ENCODE data around the gene FNDC3A. TPM values are rescaled to one million over a fixed set of nuclear protein-coding genes. Genes with fewer than 3 reads are reported as not detected.

FNDC3A gene
- total RNA-seq, 1 donor, result 122 TPM

DNA sequence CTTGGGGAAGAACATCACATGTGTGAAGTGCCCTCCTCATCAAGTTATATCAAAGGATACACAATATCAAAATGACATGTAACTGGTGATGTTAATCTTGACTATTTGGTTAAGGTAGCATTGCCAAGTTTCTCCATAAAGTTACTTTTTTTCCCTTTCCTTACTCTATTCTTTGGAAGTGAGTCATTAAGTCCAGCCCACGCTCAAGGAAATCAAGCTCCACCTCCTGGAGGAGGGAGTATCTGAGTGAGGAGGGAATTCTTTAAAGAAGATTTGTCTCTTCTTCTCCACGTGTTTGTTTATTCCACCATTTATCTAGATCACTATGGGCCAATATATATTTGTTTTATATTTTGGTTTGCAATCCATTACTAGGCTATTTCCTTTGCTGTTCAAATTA lies 33.6 kb upstream of the FNDC3A start:
- no peak overlapping the region for H3K4me3 ChIP-seq (ENCODE audit: low read depth, low read length)
- DNase-seq (ENCODE audit: low read depth), result no peak
- TF ChIP-seq, protein P1, sequence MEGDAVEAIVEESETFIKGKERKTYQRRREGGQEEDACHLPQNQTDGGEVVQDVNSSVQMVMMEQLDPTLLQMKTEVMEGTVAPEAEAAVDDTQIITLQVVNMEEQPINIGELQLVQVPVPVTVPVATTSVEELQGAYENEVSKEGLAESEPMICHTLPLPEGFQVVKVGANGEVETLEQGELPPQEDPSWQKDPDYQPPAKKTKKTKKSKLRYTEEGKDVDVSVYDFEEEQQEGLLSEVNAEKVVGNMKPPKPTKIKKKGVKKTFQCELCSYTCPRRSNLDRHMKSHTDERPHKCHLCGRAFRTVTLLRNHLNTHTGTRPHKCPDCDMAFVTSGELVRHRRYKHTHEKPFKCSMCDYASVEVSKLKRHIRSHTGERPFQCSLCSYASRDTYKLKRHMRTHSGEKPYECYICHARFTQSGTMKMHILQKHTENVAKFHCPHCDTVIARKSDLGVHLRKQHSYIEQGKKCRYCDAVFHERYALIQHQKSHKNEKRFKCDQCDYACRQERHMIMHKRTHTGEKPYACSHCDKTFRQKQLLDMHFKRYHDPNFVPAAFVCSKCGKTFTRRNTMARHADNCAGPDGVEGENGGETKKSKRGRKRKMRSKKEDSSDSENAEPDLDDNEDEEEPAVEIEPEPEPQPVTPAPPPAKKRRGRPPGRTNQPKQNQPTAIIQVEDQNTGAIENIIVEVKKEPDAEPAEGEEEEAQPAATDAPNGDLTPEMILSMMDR (IDR thresholded peaks at IDR 0.05; ENCODE audit: insufficient read depth, low read depth, low read length), result peak; percentile 3

DNA sequence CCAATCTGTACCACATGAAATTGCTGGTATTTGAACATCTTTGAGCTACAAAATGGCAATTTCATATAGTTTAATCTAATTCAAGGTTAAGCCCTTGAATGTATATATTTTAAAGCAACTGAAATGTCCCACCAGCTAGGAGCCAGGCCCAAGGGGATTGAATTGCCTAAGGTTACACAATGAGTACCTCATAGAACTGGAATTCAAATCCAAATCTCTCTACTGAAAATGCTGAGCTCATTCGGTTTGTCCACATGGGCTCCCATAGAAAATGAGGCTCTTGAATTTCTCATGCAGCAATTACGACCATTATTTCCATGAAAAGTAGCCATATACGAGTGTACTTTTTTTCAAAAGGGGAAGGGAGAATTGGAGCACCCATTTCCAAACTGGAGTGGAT lies 31.5 kb upstream of the FNDC3A start:
- TF ChIP-seq, protein P1 (IDR thresholded peaks at IDR 0.05; ENCODE audit: insufficient read depth, low read depth, low read length), result no peak
- DNase-seq (ENCODE audit: low read depth), result no peak
- no peak overlapping the region for H3K4me3 ChIP-seq (ENCODE audit: low read depth, low read length)

DNA sequence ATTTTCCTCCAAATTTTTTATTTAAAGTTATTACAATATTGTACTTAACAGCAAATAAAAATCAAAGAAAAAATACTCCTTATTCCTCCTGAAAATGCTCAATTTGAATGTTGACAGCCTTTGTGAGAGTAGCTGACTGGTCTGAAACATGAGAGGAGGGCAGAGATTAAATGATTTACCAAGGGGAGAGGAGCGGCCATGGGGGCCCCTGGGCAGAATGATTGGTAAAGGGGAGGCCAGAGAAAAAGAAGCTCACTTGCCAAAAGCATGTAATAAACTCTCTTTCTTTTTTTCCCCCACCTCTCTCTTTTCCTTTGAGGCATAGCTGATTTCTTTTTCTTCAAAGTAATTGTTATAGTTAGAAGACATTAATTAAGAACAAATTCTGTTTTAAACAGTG lies 30.1 kb upstream of the FNDC3A start:
- DNase-seq (ENCODE audit: low read depth), result no peak
- no peak overlapping the region for H3K4me3 ChIP-seq (ENCODE audit: low read depth, low read length)
- TF ChIP-seq, protein P1 (IDR thresholded peaks at IDR 0.05; ENCODE audit: insufficient read depth, low read depth, low read length), result no peak

DNA sequence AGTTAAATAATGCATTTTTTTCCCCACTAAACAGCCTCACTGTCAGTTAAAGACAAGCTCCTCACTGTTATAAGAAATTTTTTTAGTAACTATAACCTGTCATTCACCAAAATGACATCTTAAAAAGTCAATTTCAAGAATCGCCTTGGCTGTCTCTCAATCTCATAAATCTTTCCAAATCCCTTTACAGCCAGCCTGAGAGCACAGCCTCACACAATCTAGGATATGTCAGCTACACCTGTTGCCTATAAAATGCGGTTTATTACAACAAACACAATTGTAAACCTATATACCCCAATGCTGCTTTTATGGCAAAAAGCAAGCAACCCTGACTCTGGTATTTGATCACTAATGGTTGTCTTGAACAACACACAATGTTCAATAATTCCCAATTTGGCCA lies 29.5 kb upstream of the FNDC3A start:
- DNase-seq (ENCODE audit: low read depth), result no peak
- H3K4me3 ChIP-seq (ENCODE audit: low read depth, low read length), result no peak overlapping the region
- TF ChIP-seq, protein P1 (IDR thresholded peaks at IDR 0.05; ENCODE audit: insufficient read depth, low read depth, low read length), result no peak

DNA sequence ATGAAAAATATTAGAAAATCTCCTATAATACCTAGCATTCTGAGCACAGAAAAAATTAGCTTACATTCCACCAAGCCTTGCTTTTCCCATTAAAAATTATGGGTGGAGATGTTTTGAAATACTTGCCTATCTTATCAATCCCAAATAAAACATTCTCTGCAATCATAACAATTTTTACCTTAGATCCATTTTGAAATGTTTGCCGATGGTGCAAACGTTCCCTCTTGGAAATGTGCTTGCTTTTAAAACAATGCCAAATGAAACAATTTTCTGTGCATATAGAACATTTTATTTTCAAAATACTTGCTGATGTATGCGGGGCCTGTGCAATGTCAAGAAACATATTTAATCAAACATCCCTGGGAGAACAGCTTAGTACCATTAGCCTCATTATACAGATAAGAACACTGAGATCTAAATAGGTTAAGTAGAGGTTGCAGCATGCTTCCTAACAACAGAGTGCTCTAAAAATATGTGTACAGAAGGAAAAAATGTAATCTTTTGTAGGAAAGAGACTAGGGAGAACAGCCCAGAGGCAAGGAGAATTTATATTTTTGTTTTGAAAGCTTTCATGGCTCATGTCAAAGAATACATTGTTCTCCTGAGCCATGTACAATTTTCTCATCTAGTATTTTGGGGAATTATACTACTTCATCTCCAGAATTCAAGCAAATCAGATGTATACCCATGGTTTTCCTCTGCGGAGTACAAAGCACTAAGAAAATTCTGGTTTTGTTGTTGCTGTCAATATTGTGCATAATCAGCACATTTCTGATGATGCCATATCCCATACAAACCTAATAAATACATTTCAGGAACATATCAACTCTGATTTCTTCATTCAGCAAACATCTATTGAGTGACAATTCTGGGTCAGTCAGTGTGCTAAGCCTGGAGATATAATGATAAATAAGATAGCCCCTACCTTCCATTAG lies 25.9 kb upstream of the FNDC3A start:
- DNase-seq (ENCODE audit: low read depth), result peak; percentile 80
- H3K4me3 ChIP-seq (ENCODE audit: low read depth, low read length), result no peak overlapping the region
- TF ChIP-seq, protein P1 (IDR thresholded peaks at IDR 0.05; ENCODE audit: insufficient read depth, low read depth, low read length), result no peak

DNA sequence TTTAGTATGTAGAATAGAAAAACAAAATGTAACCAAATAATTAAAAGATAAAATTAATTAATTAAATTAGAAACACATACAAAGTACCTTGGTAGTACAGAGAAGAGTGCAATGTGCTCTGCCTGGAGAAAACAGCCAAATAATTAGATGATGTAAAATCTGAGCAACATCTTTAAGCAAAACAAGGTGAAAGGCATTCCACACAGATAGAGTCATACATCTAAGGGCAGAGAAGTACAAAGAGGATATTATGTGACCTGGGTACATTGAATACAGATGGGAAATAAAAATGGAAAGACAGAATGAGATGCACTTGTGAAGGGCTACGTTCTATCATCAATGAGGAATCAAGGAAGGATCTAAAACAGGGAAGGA lies 25.2 kb upstream of the FNDC3A start:
- TF ChIP-seq, protein P1 (IDR thresholded peaks at IDR 0.05; ENCODE audit: insufficient read depth, low read depth, low read length), result no peak
- H3K4me3 ChIP-seq (ENCODE audit: low read depth, low read length), result no peak overlapping the region
- no peak for DNase-seq (ENCODE audit: low read depth)

Data from fibroblast of villous mesenchyme (primary cell).